ENCODE results near the gene PTH1R. TPM values are rescaled to one million over a fixed set of nuclear protein-coding genes. Genes with fewer than 3 reads are reported as not detected.

The PTH1R gene
- total RNA-seq, 1 experiment from 2014 or later = not detected

- peaks cover 54% of the 10 kb centered on the region for H3K27me3 Mint-ChIP-seq (ENCODE audit: unreplicated experiment)
- H3K4me1 Mint-ChIP-seq (ENCODE audit: low read depth, unreplicated experiment) = peaks cover 8% of the 10 kb centered on the region
- no peaks in the 10 kb centered on the region for H3K36me3 Mint-ChIP-seq (ENCODE audit: insufficient read depth, unreplicated experiment)
- intact Hi-C loops (cut with micrococcal nuclease; ENCODE audit: unreplicated experiment) = no loop called here
- BruUV-seq (replicated peaks) = no TSS peak
- H3K9me3 Mint-ChIP-seq (ENCODE audit: low read depth, unreplicated experiment) = peaks cover 3% of the 10 kb centered on the region
- TF ChIP-seq, protein P1, sequence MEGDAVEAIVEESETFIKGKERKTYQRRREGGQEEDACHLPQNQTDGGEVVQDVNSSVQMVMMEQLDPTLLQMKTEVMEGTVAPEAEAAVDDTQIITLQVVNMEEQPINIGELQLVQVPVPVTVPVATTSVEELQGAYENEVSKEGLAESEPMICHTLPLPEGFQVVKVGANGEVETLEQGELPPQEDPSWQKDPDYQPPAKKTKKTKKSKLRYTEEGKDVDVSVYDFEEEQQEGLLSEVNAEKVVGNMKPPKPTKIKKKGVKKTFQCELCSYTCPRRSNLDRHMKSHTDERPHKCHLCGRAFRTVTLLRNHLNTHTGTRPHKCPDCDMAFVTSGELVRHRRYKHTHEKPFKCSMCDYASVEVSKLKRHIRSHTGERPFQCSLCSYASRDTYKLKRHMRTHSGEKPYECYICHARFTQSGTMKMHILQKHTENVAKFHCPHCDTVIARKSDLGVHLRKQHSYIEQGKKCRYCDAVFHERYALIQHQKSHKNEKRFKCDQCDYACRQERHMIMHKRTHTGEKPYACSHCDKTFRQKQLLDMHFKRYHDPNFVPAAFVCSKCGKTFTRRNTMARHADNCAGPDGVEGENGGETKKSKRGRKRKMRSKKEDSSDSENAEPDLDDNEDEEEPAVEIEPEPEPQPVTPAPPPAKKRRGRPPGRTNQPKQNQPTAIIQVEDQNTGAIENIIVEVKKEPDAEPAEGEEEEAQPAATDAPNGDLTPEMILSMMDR (IDR thresholded peaks at IDR 0.05; ENCODE audit: unreplicated experiment) = no peak
- CTCF ChIA-PET = no interaction called here
- no peak overlapping the region for H3K27ac Mint-ChIP-seq (ENCODE audit: unreplicated experiment)
- H3K4me3 Mint-ChIP-seq (ENCODE audit: low read depth, unreplicated experiment) = no peak overlapping the region
- no peak for DNase-seq
Observed at GRCh38 chr3:46831841-46832240, 45.7 kb upstream of the PTH1R start.

DNA sequence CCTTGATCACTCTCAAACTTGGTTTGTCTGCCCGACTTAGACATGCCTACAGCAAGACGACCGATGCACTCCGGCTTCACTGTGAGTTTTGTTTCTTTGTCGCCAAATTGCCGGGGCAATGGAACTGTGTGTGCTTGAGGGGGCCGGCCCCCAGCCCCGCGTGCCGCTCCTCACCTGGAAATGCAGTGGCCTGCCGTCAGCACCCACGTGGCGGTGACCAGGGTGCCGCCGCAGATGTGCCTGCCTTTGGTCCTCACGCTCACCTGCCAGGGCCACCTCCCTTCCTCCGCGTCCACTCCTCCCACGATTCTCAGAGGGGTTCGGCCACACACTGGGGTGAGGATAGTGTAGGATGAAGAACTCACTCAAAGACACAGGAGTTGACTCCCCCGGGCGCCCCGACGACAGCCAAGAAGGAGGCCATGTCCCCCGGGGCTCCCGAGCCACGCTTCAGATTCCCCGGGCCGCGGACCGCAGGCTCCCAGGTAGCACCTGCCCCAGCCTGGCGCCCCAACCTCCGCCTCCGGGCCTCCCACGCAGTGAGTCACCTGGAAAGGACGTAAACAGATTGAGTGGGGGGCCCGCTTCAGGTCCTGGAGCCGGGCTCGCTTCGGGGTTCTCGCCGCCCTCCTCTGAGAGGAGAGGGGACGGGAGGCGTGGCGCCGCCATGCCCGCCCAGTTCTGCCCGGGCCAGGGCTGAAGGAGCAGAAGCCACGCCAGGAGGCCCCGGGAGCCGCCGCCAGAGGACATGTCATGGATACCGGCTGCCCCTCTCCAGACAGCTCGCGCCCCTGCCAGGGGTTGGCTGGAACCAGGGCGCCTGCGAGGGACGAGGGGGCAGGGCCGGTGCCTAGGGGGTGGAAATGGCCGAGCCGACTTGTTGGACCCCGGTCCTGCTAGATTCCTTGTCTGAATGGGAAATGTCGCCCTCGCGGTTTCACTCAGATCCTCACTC lies 43.9 kb upstream of the PTH1R start:
- Mint-ChIP-seq H3K27me3 (ENCODE audit: unreplicated experiment) (peaks cover 44% of the 10 kb centered on the region), H3K4me1 (ENCODE audit: low read depth, unreplicated experiment) (peaks cover 8% of the 10 kb centered on the region), H3K36me3 (ENCODE audit: insufficient read depth, unreplicated experiment) (no peaks in the 10 kb centered on the region), H3K9me3 (ENCODE audit: low read depth, unreplicated experiment) (peaks cover 7% of the 10 kb centered on the region), H3K27ac (ENCODE audit: unreplicated experiment) (no peak overlapping the region), H3K4me3 (ENCODE audit: low read depth, unreplicated experiment) (no peak overlapping the region)
- intact Hi-C loops (cut with micrococcal nuclease; ENCODE audit: unreplicated experiment) = no loop called here
- no TSS peak for BruUV-seq (replicated peaks)
- no peak for DNase-seq
- CTCF ChIA-PET = no interaction called here
- TF ChIP-seq, protein P1 (IDR thresholded peaks at IDR 0.05; ENCODE audit: unreplicated experiment) = no peak

DNA sequence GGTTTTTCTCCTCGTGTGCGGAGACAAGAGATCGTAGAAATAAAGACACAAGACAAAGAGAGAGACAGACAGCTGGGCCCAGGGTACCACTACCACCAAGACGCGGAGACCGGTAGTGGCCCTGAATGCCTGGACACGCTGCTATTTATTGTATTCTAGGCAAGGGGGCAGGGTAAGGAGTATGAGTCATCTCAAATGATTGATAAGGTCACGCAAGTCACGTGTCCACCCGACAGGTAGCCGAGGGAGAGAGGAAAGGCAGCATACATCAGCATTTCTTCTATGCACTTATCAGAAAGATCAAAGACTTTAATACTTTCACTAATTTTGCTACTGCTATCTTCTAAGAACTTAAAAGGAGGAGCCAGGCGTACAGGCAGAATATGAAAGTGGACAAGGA lies 42.5 kb upstream of the PTH1R start:
- no peaks in the 10 kb centered on the region for H3K36me3 Mint-ChIP-seq (ENCODE audit: insufficient read depth, unreplicated experiment)
- BruUV-seq (replicated peaks) = no TSS peak

DNA sequence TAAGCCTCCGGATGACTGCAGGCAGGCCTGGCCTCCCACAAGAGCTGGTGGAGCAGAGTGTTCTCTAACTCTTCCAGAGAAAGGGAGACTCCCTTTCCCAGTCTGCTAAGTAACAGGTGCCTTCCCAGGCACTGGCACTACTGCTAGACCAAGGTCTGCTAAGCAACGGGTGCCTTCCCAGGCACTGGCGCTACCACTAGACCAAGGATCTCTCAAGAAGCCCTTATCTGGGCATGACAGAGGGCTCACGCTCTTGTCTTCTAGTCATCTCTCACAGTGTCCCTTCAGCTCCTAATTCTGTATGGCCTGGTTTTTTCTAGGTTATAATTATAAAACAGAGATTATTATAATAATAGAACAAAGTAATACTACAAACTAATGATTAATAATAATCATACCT lies 42.0 kb upstream of the PTH1R start:
- Mint-ChIP-seq H3K4me3 (ENCODE audit: low read depth, unreplicated experiment) (no peak overlapping the region), H3K27ac (ENCODE audit: unreplicated experiment) (no peak overlapping the region), H3K9me3 (ENCODE audit: low read depth, unreplicated experiment) (peaks cover 12% of the 10 kb centered on the region), H3K27me3 (ENCODE audit: unreplicated experiment) (peaks cover 30% of the 10 kb centered on the region), H3K4me1 (ENCODE audit: low read depth, unreplicated experiment) (peaks cover 8% of the 10 kb centered on the region), H3K36me3 (ENCODE audit: insufficient read depth, unreplicated experiment) (no peaks in the 10 kb centered on the region)
- DNase-seq = no peak
- CTCF ChIA-PET = no interaction called here
- intact Hi-C loops (cut with micrococcal nuclease; ENCODE audit: unreplicated experiment) = no loop called here
- TF ChIP-seq, protein P1 (IDR thresholded peaks at IDR 0.05; ENCODE audit: unreplicated experiment) = no peak
- no TSS peak for BruUV-seq (replicated peaks)

More for the DNA sequence above, 42.5 kb upstream of the PTH1R start:
- H3K9me3 Mint-ChIP-seq (ENCODE audit: low read depth, unreplicated experiment) = peaks cover 12% of the 10 kb centered on the region
- no peak overlapping the region for H3K27ac Mint-ChIP-seq (ENCODE audit: unreplicated experiment)
- intact Hi-C loops (cut with micrococcal nuclease; ENCODE audit: unreplicated experiment) = no loop called here
- peak; percentile 28 for DNase-seq
- CTCF ChIA-PET = no interaction called here
- H3K4me3 Mint-ChIP-seq (ENCODE audit: low read depth, unreplicated experiment) = no peak overlapping the region
- peaks cover 34% of the 10 kb centered on the region for H3K27me3 Mint-ChIP-seq (ENCODE audit: unreplicated experiment)
- H3K4me1 Mint-ChIP-seq (ENCODE audit: low read depth, unreplicated experiment) = peaks cover 8% of the 10 kb centered on the region
- TF ChIP-seq, protein P1 (IDR thresholded peaks at IDR 0.05; ENCODE audit: unreplicated experiment) = no peak
